ENCODE results near the gene FSCN2. TPM values are rescaled to one million over a fixed set of nuclear protein-coding genes. Genes with fewer than 3 reads are reported as not detected.

Gene FSCN2
- total and polyA plus RNA-seq, 2 donors from 2014 or later: 0.26 to 3.8 TPM

DNA sequence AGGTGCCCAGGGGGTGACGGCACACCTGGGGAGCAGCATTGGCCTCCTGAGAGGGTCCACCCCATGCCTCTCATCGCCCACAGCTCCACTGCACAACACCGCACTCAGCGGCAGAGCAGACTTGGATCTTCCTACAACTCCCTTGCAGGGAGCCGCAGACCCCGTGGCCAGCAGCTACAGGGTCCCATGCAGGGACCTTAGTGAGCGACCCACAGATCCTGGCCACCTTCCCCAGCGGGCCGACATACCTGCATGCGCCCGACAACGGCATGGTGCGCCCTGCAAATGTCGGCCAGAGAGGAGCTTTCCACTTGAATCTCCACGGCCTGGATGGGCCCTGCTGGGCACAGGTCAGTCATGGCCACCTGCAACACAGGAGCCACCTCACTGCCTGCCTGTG lies 15.6 kb downstream of the FSCN2 start:
- Histone ChIP-seq H3K36me3 (ENCODE audit: control insufficient read depth in 2 of 3, insufficient read depth in 3 of 3, low read length in 3 of 3) (peaks cover 0 to 11% (median 8%) of the 10 kb centered on the region in 3 donors), H3K4me1 (ENCODE audit: control insufficient read depth in 2 of 3, insufficient read depth in 2 of 3, low read depth in 1 of 3, low read length in 3 of 3) (no peaks in the 10 kb centered on the region), H3K9ac (ENCODE audit: low read length in 3 of 3) (no peak overlapping the region), H3K9me3 (ENCODE audit: control insufficient read depth in 2 of 3, insufficient read depth in 1 of 3, low read length in 3 of 3) (no peaks in the 10 kb centered on the region), H3K4me3 (ENCODE audit: low read length in 3 of 3) (no peak overlapping the region), H3K27me3 (ENCODE audit: control insufficient read depth, insufficient read depth, low read length) (no peaks in the 10 kb centered on the region), H3K27ac (ENCODE audit: low read depth in 2 of 2, low read length in 2 of 2) (no peak overlapping the region)
- DNase-seq (peak in 1 of 5 donors; percentile 70), FAIRE-seq (no peak)
- intact Hi-C loops (cut with DNase I): no loop called here
- TF ChIP-seq, protein P1, sequence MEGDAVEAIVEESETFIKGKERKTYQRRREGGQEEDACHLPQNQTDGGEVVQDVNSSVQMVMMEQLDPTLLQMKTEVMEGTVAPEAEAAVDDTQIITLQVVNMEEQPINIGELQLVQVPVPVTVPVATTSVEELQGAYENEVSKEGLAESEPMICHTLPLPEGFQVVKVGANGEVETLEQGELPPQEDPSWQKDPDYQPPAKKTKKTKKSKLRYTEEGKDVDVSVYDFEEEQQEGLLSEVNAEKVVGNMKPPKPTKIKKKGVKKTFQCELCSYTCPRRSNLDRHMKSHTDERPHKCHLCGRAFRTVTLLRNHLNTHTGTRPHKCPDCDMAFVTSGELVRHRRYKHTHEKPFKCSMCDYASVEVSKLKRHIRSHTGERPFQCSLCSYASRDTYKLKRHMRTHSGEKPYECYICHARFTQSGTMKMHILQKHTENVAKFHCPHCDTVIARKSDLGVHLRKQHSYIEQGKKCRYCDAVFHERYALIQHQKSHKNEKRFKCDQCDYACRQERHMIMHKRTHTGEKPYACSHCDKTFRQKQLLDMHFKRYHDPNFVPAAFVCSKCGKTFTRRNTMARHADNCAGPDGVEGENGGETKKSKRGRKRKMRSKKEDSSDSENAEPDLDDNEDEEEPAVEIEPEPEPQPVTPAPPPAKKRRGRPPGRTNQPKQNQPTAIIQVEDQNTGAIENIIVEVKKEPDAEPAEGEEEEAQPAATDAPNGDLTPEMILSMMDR (IDR thresholded peaks at IDR 0.05; ENCODE audit: borderline replicate concordance, extremely low read depth, insufficient read depth): no peak

DNA sequence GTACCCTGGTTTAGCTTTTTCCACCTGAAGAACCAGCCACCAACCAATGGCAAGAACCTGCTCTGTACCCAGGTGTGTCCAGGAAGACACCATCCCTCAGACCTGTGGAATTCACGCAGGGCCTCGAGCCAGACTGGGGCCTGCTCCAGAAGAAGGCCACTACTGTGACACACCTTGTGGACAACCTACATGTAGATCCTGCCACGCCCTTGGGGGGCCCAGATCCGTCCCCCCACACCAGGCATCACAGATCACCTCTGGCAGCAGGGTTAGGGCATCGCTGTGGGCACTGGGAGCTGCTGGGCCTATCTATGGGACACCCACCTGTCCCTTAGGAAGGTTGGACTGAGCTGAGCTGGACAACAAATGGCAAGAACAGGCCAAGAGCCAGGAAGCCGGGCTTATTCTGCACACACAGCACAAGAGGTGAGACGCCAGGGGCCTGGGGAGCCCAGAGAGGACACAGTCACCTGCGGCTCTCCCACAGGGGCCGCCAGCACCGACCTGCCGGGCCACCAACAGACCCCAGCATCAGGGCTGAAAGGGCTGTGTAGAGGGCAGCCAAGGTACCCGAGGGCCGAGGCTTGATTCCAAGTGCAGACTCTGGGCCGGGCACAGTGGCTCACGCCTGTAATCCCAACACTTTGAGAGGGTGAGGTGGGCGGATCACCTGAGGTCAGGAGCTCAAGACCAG lies 16.3 kb downstream of the FSCN2 start:
- no peak overlapping the region for H3K9ac ChIP-seq (ENCODE audit: low read length in 3 of 3)
- no peak overlapping the region for H3K27ac ChIP-seq (ENCODE audit: low read depth in 2 of 2, low read length in 2 of 2)
- H3K4me3 ChIP-seq (ENCODE audit: low read length in 3 of 3): no peak overlapping the region
- peaks cover 0 to 11% (median 8%) of the 10 kb centered on the region in 3 donors for H3K36me3 ChIP-seq (ENCODE audit: control insufficient read depth in 2 of 3, insufficient read depth in 3 of 3, low read length in 3 of 3)
- no peaks in the 10 kb centered on the region for H3K27me3 ChIP-seq (ENCODE audit: control insufficient read depth, insufficient read depth, low read length)
- TF ChIP-seq, protein P1 (IDR thresholded peaks at IDR 0.05; ENCODE audit: borderline replicate concordance, extremely low read depth, insufficient read depth): no peak
- DNase-seq: peak in 1 of 5 donors; percentile 45
- no peaks in the 10 kb centered on the region for H3K9me3 ChIP-seq (ENCODE audit: control insufficient read depth in 2 of 3, insufficient read depth in 1 of 3, low read length in 3 of 3)
- FAIRE-seq: no peak
- intact Hi-C loops (cut with DNase I): no loop called here
- no peaks in the 10 kb centered on the region for H3K4me1 ChIP-seq (ENCODE audit: control insufficient read depth in 2 of 3, insufficient read depth in 2 of 3, low read depth in 1 of 3, low read length in 3 of 3)

DNA sequence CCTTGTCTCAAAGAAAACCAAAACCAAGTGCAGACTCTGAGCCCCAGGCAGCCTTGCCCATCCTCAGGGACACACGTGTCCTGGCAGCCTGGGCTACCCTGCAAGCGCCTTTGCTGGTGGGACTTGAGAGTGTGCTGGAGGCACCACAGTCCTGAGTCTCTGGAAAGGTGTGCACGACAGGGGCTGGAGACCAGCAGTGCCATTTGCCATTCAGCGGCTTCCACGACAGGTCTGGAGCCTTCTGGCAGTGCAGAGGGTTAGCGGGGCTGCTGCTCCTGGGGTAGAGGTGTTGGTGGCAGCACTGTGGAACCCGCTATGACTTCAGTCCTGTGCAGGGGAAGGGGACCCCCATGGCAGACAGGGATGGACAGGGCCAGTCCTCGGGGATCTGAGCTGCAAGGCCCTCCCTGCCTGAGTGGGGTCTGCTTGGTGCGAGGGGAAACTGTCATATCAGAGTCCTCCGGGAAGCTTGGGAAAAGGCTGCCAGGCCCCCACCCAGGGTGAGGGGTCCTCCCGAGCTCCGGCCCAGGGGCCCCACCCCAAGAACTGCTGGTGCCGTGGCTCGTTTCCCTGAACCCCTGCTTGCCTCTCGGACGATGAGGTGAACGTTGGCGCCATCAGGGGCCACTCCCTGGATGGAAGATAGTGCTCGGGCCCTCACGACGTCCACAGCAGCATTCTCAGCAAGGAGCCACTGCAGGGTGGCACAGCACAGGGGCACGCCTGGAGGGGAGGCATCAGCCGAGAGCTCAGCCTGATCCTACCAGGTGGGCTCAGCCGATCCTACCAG lies 17.2 kb downstream of the FSCN2 start:
- Histone ChIP-seq H3K9ac (ENCODE audit: low read length in 3 of 3) (no peak overlapping the region), H3K4me1 (ENCODE audit: control insufficient read depth in 2 of 3, insufficient read depth in 2 of 3, low read depth in 1 of 3, low read length in 3 of 3) (no peaks in the 10 kb centered on the region), H3K36me3 (ENCODE audit: control insufficient read depth in 2 of 3, insufficient read depth in 3 of 3, low read length in 3 of 3) (peaks cover 0 to 11% (median 8%) of the 10 kb centered on the region in 3 donors), H3K4me3 (ENCODE audit: low read length in 3 of 3) (no peak overlapping the region), H3K27ac (ENCODE audit: low read depth in 2 of 2, low read length in 2 of 2) (no peak overlapping the region), H3K27me3 (ENCODE audit: control insufficient read depth, insufficient read depth, low read length) (no peaks in the 10 kb centered on the region), H3K9me3 (ENCODE audit: control insufficient read depth in 2 of 3, insufficient read depth in 1 of 3, low read length in 3 of 3) (no peaks in the 10 kb centered on the region)
- peak in 1 of 5 donors; percentile 60 for DNase-seq
- no peak for FAIRE-seq
- intact Hi-C loops (cut with DNase I): no loop called here
- TF ChIP-seq, protein P1 (IDR thresholded peaks at IDR 0.05; ENCODE audit: borderline replicate concordance, extremely low read depth, insufficient read depth): no peak

All from kidney (tissue), 14 donors.